Umbilical cord (tissue), 2 donors: Measurements from ENCODE around the gene TSSC4. TPM values are rescaled to one million over a fixed set of nuclear protein-coding genes. Genes with fewer than 3 reads are reported as not detected.

Source experiments
- DNase-seq: peaks from one replicate; pipeline ENCODE4 v3.0.0-alpha.2; 2015; ENCODE audit warnings: low spot score
- total RNA-seq: library from RNA; depleted of rRNA; stranded (reverse); fragments of >200 nt; gene quantifications from one replicate; pipeline ENCODE4 v1.2.3, GENCODE V29; 2014; ENCODE audit warnings: low replicate concordance; ENCODE audit not compliant: insufficient read depth

TSSC4 gene
- total RNA-seq, 1 donor from 2014 or later: 17.6 TPM

DNA sequence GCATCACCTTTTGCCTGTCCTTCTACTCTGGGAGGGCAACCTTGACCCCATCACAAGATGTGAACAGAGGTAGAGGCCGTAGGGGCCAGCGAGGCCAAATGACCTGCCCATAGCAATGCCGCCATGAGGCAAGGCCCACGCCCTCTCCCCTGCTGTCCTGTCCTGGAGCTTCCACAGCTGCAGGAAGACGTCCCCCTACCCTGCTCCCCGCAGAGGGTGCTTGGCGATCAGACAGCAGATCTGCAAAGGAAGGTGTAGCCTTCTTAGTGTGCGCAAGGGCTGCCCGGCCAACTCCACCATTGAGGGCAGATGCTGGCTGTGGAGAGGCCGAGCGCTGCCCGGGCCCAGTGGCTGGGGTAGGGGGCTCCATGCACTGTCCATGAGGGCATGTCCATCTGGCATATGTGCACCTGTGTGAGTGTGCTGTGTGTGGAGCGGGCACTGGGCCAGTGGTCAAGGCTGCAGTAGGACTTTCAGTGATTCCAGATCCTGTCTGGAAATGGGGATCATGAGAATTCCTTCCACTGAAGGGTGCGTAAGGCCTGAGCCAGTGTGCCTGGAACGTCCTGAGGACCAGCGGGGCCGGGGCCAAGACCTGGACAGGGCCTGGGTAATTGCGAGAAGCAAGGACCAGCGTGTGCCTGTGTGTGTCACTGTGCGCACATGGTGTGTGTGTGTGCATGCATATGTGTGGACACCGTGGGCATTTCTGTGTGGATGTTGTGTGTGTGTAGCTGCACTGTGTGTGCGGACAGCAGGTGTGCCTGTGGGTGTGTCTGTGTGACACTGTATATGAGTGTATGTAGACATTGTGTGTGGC lies 32.8 kb downstream of the TSSC4 start:
- no peak for DNase-seq

DNA sequence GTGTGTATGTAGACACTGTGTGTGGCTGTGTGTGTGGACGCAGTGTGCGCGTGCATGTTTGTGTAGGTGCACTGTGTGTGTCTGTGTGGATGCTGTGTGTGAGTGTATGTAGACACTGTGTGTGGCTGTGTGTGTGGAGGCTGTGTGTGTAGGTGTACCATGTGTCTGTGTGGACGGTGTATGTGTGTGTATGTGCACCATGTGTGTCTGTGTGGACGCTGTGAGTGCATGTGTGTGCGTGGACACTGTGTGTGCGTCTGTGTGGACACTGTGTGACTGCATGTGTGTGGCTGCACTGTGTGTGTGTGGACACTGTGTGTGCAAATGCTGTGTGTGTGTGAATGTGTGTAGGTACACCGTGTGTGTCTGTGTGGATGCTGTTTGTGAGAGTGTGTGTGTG lies 33.5 kb downstream of the TSSC4 start:
- DNase-seq: no peak

DNA sequence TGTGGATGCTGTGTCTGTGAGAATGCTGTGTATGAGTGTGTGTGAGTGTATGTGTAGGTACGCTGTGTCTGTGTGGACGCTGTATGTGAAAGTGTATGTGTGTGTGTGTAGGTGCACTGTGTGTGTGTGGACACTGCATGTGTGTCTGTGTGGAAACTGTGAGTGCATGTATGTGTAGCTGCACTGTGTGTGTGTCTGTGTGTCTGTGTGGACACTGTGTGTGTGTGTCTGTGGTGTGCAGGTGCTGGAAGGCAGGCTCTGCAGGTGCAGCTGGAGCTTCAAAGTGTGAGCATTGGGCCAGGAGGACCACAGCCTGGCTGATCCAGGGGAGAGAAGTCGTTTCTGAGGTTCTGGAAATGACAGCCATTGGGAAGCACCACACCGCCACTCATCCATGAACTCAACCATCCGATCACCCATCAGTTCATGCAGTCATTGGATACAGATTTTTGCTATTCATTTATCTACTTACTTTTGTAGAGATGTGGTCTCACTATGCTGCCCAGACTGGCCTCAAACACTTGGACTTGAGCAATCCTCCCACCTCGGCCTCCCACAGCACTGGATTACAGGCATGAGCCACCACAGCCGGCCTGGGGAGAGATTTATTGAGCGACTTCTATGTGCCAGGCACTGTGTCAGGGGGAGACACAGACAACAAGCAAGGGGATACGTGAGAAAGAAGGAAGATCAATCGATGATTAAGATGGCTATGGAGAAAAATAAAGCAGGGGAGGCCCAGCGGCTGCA lies 34.1 kb downstream of the TSSC4 start:
- DNase-seq: no peak

DNA sequence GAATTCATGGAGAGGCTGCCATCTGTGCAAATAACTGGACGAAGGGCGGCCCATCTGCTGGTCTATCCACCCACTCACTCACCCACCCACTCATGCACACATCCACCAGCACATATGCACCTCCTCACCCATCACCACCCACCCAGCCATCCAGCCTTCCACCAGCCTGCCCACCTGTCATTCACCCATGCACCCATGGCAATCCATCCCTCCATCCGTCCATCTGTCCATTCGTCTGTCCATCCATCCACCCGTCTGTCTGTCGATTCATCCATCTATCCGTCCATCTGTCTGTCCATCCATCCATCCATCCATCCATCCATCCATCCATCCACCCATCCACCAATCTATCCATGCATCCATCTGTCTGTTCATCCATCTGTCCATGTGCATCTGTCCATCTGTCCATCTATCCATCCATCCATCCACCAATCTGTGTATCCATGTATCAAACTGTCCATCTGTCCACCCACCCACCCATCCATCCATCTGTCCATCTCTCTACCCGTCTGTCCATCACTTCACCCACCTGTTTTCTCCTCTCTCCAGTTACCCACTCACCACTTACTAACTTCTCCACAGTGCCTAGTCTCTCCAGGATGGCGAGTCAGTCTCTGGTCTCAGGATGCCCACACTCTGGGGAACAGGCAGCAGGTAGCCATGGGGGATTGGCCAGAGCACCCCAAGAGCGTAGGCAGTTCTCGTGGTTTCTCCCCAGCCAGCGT lies 34.9 kb downstream of the TSSC4 start:
- no peak for DNase-seq

DNA sequence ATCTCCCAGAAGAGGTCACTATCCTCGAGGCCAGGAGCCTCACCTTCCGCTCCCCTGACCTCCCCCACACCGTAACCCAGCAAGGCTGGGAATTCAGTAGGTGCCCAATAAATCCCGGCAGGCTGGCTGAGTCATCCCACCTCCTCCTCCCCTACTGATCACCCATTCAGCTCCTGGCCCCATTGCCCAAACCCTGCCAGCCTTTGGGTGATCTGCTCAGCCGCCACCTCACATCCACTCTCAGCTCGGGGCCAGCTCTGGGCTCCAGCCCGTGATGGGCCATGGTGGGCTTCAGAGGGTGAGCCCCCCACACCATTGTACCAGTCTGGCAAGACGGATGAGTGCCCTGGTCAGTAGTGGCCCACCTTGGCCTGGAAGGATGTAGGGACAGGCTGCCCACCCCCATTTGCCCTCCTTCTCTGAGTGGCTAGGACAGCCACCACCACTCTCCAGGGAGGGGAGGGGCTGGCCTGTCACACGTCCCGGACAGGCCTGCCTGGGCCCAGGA lies 35.5 kb downstream of the TSSC4 start:
- no peak for DNase-seq

DNA sequence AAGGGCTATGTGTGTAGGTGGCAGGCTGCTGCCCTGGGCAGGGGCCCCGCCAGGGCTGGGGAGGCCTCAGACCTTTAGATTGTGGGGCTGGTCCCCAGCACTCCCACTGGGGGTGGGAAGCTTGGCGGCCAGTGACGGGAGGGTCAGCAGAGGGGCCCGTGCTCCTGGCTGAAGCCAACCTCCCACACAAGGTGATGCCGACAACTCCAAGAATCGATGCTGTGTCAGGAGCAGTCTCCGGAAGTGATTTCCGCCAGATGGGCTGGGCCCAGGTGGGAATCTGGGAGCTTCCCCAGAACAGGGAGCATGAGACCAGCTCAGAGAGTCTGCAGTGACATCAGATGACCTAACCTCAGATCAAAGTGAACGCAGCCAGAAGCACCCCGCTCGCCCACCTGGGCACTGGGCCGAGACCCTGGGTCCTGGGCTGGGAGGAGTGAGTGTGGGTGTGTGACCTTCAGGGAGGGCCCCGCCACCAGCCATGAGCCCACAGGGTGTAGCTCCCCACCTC lies 36.0 kb downstream of the TSSC4 start:
- no peak for DNase-seq

DNA sequence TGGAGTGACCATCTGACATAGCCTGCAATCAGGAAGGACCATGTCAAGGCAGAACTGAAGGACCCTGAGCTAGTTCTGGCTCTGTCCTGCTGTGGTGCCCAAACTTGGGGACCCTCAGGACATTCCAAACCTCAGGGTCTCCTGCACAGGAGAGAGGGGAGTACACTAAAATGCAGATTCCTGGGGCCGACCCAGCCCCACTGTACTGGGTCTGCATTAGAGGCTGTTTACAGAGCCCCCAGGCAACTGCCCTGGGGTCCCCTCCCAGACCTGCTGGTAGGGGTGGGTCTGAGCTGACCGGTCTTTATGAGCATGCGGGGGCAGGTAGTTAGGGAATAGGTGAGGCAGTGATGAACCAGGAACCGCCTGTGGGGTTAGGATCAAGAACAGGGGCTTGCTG lies 37.0 kb downstream of the TSSC4 start:
- no peak for DNase-seq

DNA sequence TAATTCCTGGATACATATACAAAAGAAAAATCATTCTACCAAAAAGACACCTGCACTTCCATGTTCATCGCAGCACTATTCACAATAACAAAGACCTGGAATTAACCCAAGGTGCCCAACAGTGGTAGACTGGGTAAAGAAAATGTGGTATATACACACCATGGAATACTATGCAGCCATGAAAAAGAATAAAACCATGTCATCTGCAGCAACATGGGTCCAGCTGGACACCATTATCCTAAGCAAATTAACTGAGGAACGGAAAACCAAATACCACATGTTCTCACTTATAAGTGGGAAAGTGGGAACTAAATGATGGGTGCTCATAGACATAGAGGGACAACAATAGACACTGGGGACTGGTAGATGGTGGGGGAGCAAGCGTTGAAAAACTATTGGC lies 39.3 kb downstream of the TSSC4 start:
- DNase-seq: no peak

DNA sequence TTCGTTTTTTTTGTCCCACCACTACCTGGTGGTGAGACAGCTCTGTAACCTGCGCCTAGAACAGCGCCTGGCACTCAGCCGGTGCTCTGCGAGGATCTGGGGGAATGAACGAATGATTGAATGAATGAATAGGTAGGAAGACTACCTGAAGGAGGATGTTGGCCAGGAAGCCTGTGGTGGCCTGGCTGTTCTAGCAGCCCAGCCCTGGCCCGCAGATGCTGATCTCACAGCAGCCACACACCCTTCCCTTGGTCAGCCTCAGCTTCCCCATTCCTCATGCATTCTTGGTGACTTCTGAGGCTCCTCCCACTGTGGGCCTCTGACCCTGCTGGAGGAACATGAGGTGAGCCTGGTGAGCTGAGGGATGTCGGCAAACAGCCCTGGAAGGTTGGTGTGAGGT lies 40.1 kb downstream of the TSSC4 start:
- DNase-seq: no peak

DNA sequence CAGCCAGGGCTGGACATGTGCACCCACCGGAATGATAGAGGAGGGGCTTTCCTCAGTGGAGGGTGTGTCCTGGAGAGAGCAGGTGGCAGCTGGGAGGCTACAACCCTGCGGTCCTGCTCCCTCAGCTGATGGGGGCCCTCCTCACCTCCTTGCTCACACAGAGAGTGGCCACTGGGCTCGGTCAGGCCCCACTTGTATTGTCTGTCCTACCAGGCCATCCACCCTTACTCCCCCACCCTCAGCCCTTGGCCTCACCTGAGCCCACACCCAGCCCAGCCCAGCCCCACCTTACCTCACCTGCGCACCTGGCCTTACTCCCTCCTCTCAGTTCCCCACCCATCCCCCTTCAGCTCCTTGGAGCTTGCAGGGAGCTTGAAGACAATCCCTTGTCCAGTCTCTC lies 40.6 kb downstream of the TSSC4 start:
- no peak for DNase-seq

DNA sequence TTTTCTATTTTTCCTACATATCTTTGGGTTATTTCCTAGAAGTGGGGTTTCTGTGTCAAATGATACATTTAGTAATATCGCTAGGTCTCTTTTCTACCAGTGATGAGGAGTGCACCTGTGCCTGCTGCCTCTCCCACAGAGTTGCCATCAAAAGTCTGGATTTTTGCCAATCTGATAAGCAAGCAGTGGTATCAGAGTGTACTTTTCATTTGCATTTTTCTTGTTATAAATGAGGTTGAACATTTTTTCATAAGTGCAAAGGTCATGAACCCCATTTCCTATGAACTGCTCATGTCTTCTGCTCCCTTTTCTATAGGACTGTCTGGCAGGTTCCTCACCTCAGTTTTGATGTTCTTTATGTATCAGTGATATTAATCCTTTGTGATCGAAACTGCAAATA lies 42.0 kb downstream of the TSSC4 start:
- DNase-seq: no peak

DNA sequence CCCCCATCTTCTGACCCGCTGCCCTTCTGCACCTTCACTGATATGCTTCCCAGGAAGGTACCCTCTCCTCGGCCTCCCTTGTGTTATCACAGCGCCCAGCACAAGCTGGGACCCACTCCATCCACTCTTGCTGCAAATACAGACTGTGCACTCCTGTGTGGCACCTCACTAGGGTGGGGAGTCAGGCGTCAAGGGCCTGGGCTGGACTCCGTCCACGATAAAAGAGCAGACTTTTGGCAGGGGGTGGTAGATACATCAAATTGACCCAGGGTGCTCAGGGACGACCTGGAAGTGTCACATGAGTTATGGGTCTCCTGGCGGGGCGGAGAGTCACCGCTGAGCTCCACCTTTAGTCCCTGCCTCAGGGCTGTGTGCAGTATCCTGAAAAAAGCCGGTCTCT lies 42.9 kb downstream of the TSSC4 start:
- DNase-seq: no peak

DNA sequence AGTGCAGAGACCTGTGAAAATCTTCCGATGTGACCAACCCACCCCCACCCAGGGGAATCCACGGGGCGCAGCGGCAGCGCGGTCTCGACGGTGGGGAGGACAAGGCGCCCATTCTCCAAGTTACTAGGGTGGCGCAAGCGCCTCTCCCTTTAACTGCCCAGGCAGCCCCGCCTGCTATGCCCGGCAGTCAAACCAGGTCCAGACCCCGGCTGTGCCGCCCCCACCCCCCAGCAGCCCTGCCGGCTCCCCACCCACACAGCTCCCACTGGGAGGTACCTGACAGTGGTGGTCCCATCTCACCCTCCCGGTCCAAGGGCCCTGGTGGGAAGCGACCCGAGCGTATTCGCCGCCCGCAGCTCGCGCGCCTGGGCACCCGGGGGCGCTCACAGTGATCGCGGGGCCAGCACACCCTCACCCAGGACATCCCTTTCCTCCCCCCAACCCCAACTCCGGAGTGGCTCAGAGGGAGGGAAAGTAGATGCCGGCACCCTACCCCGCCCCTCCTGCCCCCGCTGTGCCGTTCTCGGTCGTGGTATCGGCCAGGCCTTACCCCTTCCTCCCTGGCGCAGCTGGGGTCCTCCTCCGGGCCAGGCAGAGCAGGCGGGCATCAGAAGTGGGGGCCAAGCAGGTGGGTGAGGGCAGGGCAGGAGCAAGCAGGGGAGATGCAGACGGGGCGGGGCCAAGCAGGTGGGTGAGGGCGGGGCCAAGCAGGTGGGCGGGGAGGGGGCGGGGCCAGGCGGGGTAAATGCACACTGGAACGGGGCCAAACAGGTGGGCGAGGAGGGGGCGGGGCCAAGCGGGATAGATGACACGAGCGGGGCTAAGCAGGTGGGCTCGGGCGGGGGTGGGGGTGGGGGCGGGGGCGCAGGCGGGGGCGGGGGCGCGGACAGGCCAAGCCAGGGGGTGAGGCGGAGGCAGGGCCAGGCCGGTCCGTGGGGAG lies 43.6 kb downstream of the TSSC4 start, which contains the start of gene TRPM5:
TSS of gene TRPM5 (minus strand) at position 634 of the 940 bp plus-strand sequence. CDS start 21,478 bp downstream, outside the sequence.
- DNase-seq: no peak

DNA sequence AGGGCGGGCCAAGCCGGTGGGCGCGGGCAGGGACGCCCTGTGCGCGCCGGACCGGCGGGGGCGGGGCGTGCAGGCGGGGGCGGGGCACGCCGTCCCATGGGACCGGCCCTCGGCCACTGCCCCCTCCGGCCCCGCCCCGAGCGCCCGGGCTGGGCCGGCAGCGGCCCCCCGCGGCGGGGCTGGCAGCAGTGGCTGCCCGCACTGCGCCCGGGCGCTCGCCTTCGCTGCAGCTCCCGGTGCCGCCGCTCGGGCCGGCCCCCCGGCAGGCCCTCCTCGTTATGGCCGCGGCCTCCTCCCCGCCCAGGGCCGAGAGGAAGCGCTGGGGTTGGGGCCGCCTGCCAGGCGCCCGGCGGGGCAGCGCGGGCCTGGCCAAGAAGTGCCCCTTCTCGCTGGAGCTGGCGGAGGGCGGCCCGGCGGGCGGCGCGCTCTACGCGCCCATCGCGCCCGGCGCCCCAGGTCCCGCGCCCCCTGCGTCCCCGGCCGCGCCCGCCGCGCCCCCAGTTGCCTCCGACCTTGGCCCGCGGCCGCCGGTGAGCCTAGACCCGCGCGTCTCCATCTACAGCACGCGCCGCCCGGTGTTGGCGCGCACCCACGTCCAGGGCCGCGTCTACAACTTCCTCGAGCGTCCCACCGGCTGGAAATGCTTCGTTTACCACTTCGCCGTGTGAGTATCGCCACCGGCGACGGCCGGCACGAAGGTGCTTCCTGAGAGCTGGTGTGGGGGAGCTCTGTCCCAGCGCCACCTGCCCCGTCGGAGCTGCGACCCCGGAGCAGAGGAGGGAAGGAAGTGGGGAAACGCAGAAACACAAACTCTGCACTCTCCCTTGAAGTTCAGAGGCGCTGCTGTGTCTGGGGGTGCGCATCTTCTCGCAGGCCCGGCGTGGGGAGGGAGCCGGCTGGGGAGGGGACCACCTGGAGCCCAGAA lies 44.5 kb downstream of the TSSC4 start, which contains the start of gene KCNQ1:
TSS of gene KCNQ1 (plus strand) at position 188 of the 925 bp plus-strand sequence. CDS start at position 279, 91 bp downstream.
- DNase-seq: no peak

DNA sequence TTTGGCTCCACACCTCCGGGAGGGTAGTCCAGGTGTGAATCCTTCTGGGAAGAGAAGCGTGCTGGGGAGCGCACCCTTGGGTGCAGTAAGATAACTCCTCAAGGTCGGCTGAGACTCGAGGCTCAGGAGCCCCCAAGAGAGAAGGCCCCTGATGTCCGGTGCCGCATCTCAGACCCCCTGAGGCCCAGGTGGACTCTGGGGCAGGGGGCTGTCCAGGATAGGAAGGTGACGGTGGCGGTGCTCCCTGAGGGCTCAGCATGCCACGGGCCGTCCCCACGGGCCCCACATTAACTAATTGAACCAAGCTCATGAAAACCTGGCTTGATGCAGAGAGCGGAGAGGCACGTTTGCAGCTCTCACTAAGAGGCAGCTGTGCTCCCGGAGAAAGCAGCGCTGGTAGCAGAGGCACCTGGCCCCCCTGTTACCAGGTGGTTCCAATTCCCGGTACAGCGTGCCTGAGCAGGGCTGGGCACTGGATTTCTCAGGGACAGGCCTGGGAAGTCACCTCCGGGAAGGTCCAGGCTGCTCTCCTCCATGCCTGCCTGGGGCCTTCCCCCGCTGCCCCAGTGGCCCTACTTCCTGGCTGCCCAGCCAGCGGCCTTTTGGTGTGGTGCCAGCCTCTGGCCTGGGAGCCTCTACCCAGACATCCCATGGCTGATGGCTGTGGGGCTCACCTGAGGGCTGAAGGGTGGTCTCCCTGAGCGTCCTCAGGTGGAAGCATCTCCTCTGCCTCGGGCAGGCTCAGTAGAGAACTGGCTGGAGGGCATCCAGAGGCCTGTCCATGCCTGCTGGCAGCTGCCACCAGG lies 45.4 kb downstream of the TSSC4 start:
- no peak for DNase-seq

DNA sequence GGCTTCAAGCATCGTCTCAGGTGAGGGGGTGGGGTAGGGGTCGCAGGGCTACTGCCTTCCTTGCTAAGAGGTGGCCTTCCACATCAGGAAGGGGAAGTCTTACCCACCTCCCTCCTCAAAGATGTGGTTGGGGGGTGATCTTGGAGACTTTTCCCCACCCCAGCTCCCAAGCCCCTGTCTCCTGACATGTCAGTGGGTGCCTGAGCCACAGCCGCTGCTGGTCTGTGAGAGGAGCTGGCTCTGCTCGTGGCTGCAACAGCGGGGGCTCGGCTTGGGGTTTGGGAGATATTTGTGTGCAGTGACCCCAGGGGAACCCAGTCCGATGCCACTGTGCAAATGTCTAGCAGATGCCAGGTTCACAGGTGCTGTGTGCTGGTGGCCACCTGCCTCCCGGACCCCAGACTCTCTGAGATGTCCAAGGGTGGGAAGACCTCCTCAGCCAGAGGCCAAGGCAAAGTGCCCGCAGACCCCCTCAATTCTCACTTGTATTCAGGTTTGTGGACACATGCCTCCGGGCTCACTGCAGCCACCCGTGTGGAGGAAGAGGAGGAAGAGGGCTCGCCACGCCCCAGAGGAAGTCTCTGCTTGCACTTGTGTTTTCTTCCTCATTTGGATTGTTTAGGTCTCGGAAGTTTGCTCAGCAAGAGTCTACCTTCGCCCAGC lies 46.2 kb downstream of the TSSC4 start:
- DNase-seq: no peak

DNA sequence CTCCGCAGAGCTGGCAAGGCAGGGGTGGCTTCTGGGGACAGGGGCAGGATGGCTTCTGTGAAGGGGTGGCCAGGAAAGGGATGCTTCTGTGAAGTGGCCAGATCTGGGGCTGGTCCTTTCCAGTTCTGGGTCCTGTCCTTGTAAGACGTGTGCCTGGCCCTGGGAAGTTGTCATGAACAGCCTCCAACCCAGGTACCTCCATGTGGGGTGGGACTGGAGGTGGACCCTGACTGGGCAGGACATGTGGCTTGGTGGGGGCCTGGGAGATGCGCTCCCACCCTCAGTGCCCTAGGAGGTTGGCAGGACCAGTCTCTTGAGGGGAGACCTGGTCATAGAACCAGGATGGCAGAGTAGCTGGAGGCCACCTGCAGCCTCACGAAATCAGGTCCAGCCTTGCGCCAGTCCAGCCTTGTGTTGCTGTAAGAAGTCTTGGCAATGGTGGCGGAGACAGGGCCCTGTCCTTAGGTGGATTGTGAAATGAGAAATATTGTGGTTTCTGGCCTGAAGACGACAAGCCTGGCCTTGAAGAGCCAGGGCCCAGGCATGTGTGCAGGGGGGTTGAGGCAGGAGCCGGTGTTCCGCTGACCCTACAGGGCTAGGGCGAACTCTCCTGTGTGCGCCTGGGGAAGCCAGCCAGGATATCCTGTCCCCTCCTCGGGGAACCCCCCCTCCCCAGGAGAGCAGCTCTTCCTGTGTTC lies 46.9 kb downstream of the TSSC4 start:
- no peak for DNase-seq
